HG03045 (cell line): Measurements from ENCODE around the gene GLYR1.
"Not testable (repeated sequence)": the region's sequence is repeated elsewhere in the genome, so short reads cannot be mapped to it uniquely, and the experiment has no call there.

Experiments used
- ATAC-seq: cut with Tn5 transposase; IDR thresholded peaks from one replicate; pipeline ENCODE4 v1.9.1; 2021; ENCODE audit warnings: mild to moderate bottlenecking, moderate library complexity; ENCODE audit not compliant: unreplicated experiment

GLYR1 gene

DNA sequence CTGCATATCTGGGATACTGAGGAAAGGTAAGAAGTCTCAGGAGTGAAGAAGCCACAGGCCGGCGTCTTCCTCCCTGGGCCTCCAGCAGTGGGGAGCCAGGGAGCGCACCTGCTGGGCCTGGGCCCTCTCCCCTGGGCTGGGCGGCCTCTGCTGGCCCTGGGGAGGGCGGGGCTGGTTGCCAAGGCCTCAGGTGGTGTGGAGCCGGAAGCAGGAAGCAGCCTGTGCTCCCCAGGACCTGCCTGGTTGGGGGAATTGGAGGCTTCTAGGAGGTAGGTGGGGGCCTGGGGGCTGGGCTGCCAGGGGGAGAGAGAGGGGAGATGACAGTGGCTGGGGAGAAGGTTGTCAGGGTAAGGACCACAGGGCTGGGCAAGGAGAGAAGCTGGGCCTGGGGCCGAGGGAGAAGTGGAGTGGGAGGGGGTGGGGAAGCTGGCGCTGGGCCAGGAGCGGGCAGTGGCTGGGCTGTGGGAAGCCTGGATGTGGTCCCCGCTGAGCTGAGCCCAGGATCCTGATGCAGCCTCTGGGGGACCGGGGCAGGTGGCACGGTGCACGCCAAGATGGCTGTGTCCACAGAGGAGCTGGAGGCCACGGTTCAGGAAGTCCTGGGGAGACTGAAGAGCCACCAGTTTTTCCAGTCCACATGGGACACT, 51.8 kb downstream of the GLYR1 start, which contains the start of gene SMIM22:
SMIM22 (plus strand) TSS at position 189 of the 647 bp plus-strand sequence; CDS start at position 555, 366 bp downstream.
- ATAC-seq: no peak

DNA sequence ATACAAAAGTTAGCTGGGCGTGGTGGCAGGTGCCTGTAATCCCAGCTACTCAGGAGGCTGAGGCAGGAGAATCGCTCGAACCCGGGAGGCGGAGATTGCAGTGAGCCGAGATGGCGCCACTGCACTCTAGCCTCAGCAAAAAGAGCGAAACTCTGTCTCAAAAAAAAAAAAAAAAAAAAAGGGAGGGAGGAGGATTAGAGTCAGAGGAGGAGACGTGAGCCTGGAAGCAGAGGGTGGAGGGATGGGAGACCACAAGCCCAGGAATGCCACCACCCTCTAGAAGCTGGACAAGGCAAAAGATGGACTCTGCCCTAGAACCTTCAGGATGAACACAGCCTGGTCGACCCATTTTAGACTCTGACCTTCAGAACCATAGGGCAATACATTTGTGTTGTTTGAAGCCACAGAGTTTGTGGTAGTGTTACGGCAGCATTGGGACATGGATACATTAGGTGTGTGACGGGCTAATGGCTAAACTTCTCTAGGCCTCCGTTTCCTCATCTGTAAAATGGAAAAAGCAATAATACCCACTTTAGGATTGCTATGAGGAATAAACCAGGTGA, 54.1 kb downstream of the GLYR1 start:
- ATAC-seq: no peak

DNA sequence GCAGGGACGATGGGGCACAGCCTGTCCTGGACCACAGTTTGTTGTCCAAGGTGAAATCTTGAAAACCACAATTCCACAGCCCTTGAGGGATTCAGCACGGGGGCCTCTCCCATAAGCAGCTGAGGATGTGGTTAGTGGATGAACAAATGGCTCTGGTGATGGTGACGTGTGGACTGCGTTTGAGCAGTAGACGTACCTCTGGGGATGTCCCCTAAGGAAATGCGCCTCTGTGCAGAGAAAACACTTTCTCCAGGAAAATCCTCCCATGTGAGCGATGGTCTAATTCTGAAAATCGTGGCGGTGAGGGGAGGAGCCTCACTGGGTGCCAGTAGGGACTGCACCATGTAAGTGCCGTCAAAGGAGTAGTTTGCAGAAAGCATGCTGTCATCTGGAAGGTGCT, 56.2 kb downstream of the GLYR1 start:
- ATAC-seq: no peak

DNA sequence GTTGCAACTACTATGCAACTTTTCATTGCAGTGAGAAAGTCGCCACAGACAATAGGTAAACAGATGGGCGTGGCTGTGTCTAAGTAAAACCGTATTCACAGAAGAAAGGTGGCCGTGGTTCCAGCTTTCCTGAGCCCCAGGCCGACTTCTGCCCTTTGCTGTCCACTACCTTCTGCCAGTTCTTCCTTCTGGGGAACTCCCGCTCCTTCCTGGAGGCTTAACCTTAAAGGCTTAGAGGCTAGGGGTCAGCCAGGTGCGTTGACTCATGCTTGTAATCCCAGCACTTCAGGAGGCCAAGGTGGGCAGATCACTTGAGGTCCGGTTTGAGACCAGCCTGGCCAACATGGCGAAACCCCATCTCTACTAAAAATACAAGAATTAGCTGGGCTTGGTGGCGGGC, 56.8 kb downstream of the GLYR1 start:
- ATAC-seq: no peak

DNA sequence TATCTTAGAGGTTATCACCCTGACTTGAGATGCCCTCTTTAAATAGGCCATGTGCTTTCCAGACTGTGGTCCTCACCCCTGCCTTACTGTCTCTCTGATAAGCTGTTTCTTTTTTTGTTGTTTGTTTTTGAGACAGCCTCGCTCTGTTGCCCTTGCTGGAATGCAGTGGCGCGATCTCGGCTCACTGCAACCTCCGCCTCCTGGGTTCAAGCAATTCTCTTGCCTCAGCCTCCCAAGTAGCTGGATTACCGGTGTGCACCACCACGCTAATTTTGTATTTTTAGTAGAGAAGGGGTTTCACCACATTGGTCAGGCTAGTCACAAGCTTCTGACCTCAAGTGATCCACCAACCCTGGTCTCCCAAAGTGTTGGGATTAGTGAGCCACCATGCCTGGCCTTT, 58.2 kb downstream of the GLYR1 start:
- ATAC-seq: no peak

DNA sequence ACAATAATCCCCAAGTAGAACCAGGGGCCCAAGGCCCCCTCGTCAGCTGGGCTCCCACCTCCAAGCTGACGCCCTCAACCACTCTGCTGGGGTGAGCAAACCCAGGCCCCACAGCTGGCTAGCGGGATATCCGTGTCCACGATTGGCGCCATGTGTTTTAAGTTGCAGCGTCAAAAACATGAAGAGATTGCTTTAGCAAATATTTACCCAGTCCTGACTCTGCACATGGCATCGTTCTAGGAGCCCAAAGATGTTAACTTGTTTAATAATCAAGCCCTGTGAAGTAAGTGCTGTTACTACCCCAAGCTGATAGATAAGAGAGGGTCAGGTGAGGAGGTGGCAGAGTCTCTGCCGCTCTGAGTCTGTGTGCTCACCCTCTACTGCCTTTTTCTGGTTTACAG, 58.6 kb downstream of the GLYR1 start:
- no peak for ATAC-seq

DNA sequence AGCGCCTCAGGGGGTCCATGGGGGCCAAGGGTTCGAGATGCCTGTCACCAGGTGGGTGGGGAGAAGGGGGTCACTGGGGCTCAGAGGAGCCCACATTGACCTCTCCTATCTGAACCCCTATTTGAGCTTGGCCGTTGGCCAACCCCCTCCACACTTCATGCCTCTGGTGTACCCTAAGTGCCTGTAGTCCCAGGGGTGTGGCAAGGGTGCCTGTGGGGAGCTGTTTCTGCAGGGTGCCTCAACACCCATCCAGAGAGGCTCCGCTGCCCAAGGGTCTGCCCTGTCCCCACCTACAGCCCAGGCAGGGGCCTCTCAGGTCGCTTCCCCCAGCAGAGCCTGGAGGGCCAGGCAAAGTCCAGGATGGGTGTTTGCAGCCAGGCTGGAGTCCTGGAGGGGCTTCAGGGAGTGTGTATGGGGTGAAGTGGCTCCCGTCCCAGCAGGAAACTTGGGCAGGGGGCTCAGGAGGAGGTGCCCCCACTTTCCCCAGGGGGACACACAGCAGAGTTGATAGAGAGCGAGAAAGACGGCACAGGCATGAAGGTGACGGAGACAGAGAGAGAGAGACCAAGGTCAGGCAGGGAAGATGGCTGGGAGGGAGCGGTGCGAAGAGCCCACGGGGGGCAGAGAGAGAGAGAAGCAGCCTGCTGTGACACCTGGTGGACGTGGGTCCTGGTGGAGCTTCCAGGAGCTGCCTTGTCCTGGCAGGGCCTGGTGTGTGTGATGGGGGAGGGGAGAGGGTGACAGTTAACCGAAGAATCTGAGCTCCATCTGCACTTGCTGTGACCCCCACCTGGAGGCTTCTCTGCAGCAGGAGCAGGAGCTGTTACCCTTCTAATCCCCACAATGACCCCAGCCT, 59.2 kb downstream of the GLYR1 start, which contains the start of gene SEPTIN12:
SEPTIN12 (minus strand) TSS at position 719 of the 856 bp plus-strand sequence; CDS start at position 19, 700 bp downstream.
- no peak for ATAC-seq

DNA sequence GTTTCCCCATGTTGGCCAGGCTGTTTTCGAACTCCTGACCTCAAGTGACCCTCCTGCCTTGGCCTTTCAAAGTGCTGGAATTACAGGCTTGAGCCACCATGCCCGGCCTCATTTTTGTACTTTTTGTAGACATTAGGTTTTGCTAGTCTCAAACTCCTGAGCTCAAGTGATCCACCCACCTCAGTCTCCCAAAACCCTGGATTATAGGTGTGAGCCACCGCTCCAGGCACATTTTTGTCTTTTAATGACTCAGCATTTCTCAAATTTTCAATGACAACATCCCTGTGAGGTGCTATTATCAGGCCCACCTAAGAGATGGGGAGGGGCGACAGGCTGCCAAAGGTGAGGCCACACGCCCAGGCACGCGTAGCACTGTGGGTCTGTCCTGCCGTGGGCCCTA, 60.0 kb downstream of the GLYR1 start:
- ATAC-seq: no peak

DNA sequence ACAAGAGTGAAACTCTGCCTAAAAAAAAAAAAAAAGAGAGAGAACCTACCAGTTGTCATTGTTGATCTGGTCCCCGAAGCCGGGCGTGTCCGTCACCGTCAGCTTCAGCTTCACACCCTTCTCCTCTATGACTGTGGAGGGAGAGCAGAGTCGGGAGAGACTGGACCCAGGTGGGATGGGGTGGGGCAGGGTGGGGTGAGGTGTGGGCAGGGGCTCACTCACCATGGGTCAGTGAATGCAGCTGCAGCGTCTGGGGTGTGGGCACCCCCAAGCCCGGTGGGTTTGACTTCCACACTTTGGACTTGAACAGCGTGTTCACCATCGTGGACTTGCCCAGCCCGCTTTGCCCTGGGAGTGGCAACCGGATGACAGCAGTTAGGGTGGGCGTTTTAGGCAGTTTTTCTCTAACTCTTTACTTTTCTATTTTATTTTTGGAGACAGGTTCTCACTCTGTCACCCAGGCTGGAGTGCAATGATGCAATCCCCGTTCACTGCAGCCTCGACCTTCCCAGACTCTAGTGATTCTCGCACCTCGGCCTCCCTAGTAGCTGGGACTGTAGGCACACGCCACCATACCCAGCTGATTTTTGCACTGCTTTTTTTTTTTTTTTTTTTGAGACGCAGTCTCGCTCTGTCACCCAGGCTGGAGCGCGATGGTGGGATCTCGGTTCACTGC, 61.2 kb downstream of the GLYR1 start:
- ATAC-seq: no peak

DNA sequence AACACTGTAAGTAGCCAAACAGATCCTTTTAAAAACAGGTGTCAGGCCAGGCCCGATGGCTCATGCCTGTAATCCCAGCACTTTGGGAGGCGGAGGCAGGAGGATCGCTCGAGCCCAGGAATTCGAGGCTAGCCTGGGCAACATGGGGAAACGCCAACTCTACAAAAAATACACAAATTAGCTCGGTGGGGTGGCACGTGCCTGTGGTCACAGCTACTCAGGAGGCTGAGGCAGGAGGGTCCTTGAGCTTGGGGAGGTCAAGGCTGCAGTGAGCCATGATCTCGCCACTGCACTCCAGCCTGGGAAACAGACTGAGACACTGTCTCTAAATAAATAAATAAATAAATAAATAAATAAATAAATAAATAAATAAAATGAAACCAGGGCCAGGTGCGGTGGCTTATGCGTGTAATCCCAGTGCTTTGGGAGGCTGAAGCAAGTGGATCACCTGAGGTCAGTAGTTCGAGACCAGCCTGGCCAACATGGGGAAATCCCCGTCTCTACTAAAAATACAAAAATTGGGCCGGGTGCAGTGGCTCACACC, 62.6 kb downstream of the GLYR1 start:
- ATAC-seq: not testable (repeated sequence)

DNA sequence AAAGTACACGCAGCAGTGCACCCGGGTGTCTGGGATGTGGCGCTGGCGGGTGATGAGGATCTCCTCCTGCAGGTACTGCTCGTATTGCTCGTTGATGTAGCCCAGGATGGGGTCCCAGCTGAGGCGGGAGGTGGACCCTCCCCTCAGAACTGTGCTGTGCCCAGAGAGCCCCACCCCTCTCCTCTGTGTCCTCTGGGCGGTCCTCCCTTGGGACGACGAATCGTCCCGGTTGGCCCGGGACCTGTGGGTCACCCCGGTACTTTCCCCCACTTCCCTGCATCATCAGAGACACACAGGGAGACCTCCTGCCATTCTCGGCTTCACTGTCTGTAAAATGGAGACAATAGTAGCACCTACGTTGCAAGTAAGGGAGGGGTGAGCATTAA, 63.1 kb downstream of the GLYR1 start:
- no peak for ATAC-seq

DNA sequence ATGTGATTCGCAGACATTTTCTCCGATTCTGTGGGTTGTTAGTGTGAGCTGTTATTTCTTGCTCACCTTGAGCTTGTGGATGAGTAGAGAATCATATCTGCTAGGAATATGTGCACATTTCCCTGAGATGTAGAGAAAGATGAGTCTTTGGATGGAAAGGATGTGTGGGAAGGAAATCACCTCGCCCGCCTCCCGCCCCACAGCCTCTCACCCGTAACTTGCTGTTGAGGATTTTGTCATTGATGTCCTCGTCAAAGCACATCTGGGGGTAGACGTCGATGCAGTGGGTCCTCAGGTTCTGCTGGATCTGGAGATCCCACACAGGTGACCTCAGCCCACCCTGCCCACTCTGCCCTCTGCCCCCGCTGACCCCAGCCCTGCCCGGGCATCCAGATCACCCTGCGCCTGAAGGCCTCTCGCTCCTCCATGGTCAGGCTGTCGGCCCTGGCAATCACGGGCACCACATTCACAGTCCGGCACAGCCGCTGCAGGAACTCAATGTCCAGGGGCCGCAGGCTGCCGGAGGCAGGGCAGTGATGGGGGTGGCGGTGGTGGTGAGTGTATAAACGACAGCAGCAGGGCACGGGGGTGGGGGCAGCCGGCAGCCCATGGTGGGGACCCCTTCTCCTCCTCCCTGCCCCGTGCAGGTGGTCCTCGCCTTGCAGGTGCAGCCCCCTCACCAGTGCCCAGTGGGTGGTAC, 63.7 kb downstream of the GLYR1 start:
- ATAC-seq: no peak

DNA sequence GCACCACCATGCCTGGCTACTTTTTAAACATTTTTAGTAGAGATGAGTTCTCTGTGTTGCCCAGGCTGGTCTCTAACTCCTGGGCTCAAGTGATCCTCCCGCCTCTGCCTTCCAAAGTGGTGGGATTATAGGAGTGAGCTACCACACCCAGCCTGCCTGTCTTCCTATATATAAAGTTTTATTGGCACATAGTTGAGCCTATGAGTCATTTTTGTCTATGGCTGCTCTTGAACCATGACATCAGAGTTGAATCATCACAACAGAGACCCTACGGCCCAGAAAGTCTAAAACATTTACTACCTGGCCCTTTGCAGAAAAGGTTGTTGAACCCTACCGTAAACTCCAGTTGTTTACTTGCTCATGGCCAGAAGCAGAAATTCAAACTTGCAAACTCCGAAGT, 66.9 kb downstream of the GLYR1 start:
- ATAC-seq: no peak

DNA sequence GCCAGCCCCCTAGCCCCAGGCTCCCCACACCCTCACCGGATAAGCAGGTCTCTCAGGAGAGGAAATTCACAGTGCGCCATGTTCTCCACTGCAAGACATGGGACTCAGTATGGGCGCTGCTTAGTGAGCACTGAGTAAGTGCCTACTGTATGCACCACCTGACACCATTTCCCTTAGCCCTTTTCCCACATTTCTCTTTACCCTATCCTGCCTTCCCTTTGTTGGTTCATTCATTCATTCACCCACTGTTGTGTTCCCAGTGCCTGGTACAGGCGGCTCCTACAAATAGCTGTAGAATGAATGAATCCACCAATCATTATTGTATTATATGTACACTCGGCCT, 69.1 kb downstream of the GLYR1 start:
- no peak for ATAC-seq

DNA sequence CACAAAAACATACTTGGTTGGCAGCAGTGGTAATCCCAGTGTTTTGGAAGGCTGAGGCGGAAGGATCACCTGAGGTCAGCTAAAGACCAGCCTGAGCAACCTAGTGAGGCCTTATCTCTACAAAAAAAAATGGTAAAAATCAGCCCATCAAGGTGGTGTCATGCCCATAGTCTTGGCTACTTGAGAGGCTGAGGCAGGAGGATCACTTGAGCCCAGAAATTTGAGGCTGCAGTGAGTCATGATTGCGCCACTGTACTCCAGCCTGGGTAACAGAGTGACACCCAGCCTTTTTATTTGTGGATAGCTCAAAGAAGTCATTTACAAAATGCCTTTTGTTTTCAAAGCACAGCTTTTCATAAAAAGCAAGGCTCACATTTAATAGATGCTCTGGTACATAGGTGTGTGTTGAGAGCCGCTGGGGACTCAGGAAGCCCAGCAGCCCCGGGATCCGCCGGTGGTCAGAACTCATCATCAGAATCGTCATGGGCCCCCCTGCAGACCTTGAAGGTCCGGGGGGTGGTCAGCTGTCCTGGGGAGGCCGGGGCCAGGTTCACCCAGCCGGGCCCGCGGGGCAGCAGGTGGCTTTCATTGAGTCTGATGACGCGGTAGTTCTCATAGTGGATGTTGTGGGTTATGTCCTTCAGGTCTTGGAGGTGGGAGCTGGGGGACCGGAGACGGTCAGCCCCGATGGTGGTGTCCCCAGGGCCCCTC, 69.6 kb downstream of the GLYR1 start:
- no peak for ATAC-seq

DNA sequence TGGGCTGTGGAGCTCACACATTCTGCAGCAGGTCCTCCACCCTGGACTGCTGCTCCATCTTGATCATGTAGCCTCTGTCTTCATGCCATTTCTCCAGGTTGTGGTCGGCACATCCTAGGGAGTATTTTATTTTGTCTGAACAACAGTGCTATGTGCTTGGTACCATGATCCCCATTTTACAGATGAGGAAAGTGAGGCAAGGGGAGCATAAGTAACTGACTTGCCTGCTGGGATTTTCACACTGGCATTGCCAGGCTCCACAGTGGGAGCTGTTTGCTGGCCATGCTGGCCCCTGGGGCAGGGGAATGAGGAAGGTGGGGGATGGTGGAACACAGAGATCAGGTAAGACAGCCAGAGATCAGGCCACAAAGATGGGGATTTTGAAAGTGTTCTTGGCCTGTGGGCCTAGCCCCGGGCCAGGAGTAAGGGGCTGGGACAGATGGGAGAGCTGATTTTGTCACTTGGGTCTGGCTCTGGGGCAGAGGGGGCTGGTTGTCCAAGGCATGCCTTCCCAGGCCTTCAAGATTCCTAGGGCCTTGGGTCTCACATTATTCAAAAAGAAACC, 70.9 kb downstream of the GLYR1 start:
- ATAC-seq: no peak

DNA sequence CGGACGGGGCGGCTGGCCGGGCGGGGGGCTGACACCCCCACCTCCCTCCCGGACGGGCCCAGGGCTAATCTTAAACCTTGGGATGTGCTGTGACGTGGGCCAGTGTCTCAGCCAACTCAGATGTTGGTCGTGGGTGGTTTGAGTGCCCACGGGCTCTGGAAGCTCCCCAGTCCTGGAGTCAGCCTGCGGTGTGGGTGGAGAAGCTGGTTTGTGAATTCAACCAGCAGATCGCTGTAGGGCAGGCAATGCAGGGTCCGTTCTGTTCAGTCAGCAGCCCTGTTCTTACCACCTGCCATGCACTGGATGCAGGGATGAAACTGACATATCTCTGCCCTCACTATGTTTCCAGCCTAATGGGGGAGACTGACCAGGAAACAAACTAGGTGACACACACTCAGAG, 72.1 kb downstream of the GLYR1 start:
- no peak for ATAC-seq

DNA sequence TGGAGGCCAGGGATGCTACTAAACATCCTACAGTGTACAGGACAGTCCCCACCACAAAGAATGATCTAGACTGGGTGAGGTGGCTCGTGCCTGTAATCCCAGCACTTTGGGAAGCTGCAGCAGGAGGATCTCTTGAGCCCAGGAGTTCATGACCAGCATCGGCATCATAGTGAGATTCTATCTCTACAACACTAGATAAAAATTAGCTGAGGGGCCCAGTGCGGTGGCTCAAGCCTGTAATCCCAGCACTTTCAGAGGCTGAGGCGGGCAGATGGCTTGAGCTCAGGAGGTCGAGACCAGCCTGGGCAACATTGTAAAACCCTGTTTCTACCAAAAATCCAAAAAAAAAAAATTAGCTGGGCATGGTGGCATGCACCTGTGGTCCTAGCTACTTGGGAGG, 74.7 kb downstream of the GLYR1 start:
- ATAC-seq: no peak

DNA sequence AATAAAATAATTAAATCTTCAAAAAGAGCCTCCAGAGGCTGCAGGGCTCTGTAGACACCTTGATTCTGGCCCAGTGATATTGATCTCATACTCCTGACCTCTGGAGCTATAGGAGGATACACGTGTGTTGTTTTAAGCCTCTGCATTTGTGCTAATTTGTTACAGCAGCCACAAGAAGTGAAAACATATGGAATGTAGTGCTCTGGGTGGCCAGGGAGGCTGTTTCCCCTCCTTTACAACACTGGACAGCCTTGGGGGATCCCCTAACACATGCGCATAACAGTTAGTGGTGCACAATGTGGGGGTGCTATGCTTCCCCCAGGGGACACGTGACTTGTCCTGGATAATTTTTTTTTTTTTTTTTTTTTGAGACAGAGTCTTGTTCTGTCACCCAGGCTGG, 75.4 kb downstream of the GLYR1 start:
- ATAC-seq: no peak

DNA sequence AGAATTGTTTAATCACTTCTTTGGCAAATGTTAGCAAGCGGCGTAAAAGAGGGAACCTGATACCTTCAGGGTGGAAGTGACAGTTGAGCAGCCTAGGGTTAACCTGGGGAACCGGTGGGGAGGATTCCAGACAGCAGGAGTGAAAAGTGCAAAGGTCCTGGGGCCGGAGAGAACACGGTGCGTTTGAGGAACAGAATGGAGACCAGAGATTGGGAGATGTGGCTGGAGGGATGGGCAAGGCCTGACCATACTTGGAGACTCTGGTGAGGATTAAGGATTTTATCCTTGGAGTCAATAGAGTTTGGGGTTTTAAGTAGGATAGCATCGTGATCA, 77.8 kb downstream of the GLYR1 start:
- ATAC-seq: no peak
